Endodermal cell (in vitro differentiated cells): Measurements from ENCODE around the gene ADCY2. TPM values are rescaled to one million over a fixed set of nuclear protein-coding genes. Genes with fewer than 3 reads are reported as not detected.

ENCODE experiments used
- DNase-seq: peaks from one replicate; pipeline ENCODE4 v3.0.0-alpha.2; 2017
- H3K27ac ChIP-seq: 2 replicates; pipeline ENCODE4 v1.5.1; 2013; ENCODE audit warnings: mild to moderate bottlenecking, low read depth, low read length, moderate library complexity
- H3K27me3 ChIP-seq: 2 replicates; pipeline ENCODE4 v1.6.1; 2013; ENCODE audit warnings: mild to moderate bottlenecking, low read length, moderate library complexity; ENCODE audit not compliant: insufficient read depth, control insufficient read depth, poor library complexity, severe bottlenecking
- H3K36me3 ChIP-seq: 2 replicates; pipeline ENCODE4 v1.7.0; 2013; ENCODE audit warnings: mild to moderate bottlenecking, low read length, moderate library complexity; ENCODE audit not compliant: control insufficient read depth, insufficient read depth
- H3K4me1 ChIP-seq: one replicate; pipeline ENCODE4 v1.7.0; 2013; ENCODE audit warnings: low read length; ENCODE audit not compliant: control insufficient read depth, insufficient read depth
- H3K4me3 ChIP-seq: 2 replicates; pipeline ENCODE4 v1.5.1; 2013; ENCODE audit warnings: mild to moderate bottlenecking, low read length, moderate library complexity
- H3K9ac ChIP-seq: 2 replicates; pipeline ENCODE4 v1.6.1; 2013; ENCODE audit warnings: mild to moderate bottlenecking, low read length, moderate library complexity; ENCODE audit not compliant: poor library complexity, severe bottlenecking; ENCODE audit errors: extremely low read depth
- H3K9me3 ChIP-seq: 2 replicates; pipeline ENCODE4 v1.6.1; 2013; ENCODE audit warnings: mild to moderate bottlenecking, low read length, moderate library complexity; ENCODE audit not compliant: control insufficient read depth
- H3K27ac Mint-ChIP-seq: 2 replicates; pipeline ENCODE4 v1.8.0; 2020; ENCODE audit warnings: mixed read lengths
- H3K27me3 Mint-ChIP-seq: 2 replicates; pipeline ENCODE4 v1.8.0; 2021; ENCODE audit warnings: mild to moderate bottlenecking, mixed read lengths; ENCODE audit not compliant: insufficient read depth
- H3K36me3 Mint-ChIP-seq: 2 replicates; pipeline ENCODE4 v1.8.0; 2020; ENCODE audit warnings: low read depth, mixed read lengths
- H3K4me1 Mint-ChIP-seq: 2 replicates; pipeline ENCODE4 v1.8.0; 2020; ENCODE audit warnings: mixed read lengths
- H3K4me3 Mint-ChIP-seq: 2 replicates; pipeline ENCODE4 v1.8.0; 2020; ENCODE audit warnings: mild to moderate bottlenecking, moderate library complexity, mixed read lengths
- H3K9me3 Mint-ChIP-seq: 2 replicates; pipeline ENCODE4 v1.8.0; 2020; ENCODE audit warnings: mild to moderate bottlenecking, mixed read lengths
- WGBS, 2 experiments: methylation state at CpG; one replicate each; pipeline versions ENCODE4 v1.1.5 to v1.1.7; 2013; ENCODE audit warnings: missing lambda C conversion rate in 2 of 2, mixed read lengths in 1 of 2; ENCODE audit not compliant: insufficient coverage in 1 of 2, insufficient read length in 1 of 2; 5-methylcytosine and 5-hydroxymethylcytosine counted together
- total RNA-seq, 2 donors: library from RNA; stranded (reverse); fragmentation: NEBNext Ultra II Directional in 1 of 2; extraction: Animal tissue kit (Norgen Biotek cat#: 25700) in 1 of 2; gene quantifications; 2 replicates in 1 of 2; 3 replicates in 1 of 2; pipeline ENCODE4 v1.2.1, GENCODE V29; 2021
- TF ChIP-seq, protein P1 (sequence below): fragments of 200-600 bp; sonication (generic); conservative IDR thresholded peaks from 2 replicates; pipeline ENCODE4 v1.5.0; 2021; ENCODE audit warnings: antibody characterized with exemption, mild to moderate bottlenecking

The ADCY2 gene
- total RNA-seq, 2 donors from 2014 or later = 61.5 to 63.2 TPM

- H3K27ac Mint-ChIP-seq = no peak overlapping the region
- Histone ChIP-seq H3K4me3 (no peak overlapping the region), H3K9me3 (no peaks in the 10 kb centered on the region), H3K4me1 (peaks cover 6% of the 10 kb centered on the region), H3K36me3 (no peaks in the 10 kb centered on the region), H3K9ac (no peak overlapping the region), H3K27ac (no peak overlapping the region), H3K27me3 (no peaks in the 10 kb centered on the region)
- H3K9me3 Mint-ChIP-seq = no peaks in the 10 kb centered on the region
- H3K4me3 Mint-ChIP-seq = no peak overlapping the region
- TF ChIP-seq, protein P1, sequence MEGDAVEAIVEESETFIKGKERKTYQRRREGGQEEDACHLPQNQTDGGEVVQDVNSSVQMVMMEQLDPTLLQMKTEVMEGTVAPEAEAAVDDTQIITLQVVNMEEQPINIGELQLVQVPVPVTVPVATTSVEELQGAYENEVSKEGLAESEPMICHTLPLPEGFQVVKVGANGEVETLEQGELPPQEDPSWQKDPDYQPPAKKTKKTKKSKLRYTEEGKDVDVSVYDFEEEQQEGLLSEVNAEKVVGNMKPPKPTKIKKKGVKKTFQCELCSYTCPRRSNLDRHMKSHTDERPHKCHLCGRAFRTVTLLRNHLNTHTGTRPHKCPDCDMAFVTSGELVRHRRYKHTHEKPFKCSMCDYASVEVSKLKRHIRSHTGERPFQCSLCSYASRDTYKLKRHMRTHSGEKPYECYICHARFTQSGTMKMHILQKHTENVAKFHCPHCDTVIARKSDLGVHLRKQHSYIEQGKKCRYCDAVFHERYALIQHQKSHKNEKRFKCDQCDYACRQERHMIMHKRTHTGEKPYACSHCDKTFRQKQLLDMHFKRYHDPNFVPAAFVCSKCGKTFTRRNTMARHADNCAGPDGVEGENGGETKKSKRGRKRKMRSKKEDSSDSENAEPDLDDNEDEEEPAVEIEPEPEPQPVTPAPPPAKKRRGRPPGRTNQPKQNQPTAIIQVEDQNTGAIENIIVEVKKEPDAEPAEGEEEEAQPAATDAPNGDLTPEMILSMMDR = no peak
- WGBS, 2 experiments = 81 to 93% methylated on average over 2 of the region's 2 CpGs
- H3K27me3 Mint-ChIP-seq = no peaks in the 10 kb centered on the region
- no peak for DNase-seq
- peaks cover 10% of the 10 kb centered on the region for H3K36me3 Mint-ChIP-seq
- H3K4me1 Mint-ChIP-seq = peaks cover 18% of the 10 kb centered on the region
These were observed 268.3 kb downstream of the ADCY2 start for GRCh38 chr5:7664208-7664607.

- H3K9ac ChIP-seq = no peak overlapping the region
- no peak for DNase-seq
- H3K36me3 Mint-ChIP-seq = peaks cover 19% of the 10 kb centered on the region
These were observed 271.4 kb downstream of the ADCY2 start for GRCh38 chr5:7667216-7667767.

GRCh38 chr5:7668161-7668560, 272.2 kb downstream of the ADCY2 start:
- Histone ChIP-seq H3K4me1 (no peaks in the 10 kb centered on the region), H3K9ac (no peak overlapping the region)
- TF ChIP-seq, protein P1 = no peak

More at GRCh38 chr5:7667216-7667767, 271.4 kb downstream of the ADCY2 start:
- H3K4me1 ChIP-seq = no peaks in the 10 kb centered on the region
- no peak overlapping the region for H3K4me3 ChIP-seq
- 93 to 94% methylated on average over 2 to 5 of the region's 5 CpGs for WGBS, 2 experiments
- no peaks in the 10 kb centered on the region for H3K27me3 ChIP-seq
- H3K4me3 Mint-ChIP-seq = no peak overlapping the region
- peaks cover 10% of the 10 kb centered on the region for H3K9me3 ChIP-seq
- H3K27me3 Mint-ChIP-seq = no peaks in the 10 kb centered on the region
- no peak overlapping the region for H3K27ac Mint-ChIP-seq
- H3K27ac ChIP-seq = no peak overlapping the region
- H3K9me3 Mint-ChIP-seq = peaks cover 3% of the 10 kb centered on the region
- TF ChIP-seq, protein P1 = no peak
- H3K4me1 Mint-ChIP-seq = peaks cover 4% of the 10 kb centered on the region
- no peaks in the 10 kb centered on the region for H3K36me3 ChIP-seq

More at GRCh38 chr5:7668161-7668560, 272.2 kb downstream of the ADCY2 start:
- Histone ChIP-seq H3K27ac (no peak overlapping the region), H3K27me3 (no peaks in the 10 kb centered on the region), H3K4me3 (no peak overlapping the region), H3K36me3 (no peaks in the 10 kb centered on the region), H3K9me3 (peaks cover 10% of the 10 kb centered on the region)
- H3K36me3 Mint-ChIP-seq = peaks cover 19% of the 10 kb centered on the region
- no peak for DNase-seq
- 80 to 91% methylated on average over 1 of the region's 1 CpG for WGBS, 2 experiments
- H3K4me1 Mint-ChIP-seq = peaks cover 4% of the 10 kb centered on the region
- peaks cover 3% of the 10 kb centered on the region for H3K9me3 Mint-ChIP-seq
- no peak overlapping the region for H3K4me3 Mint-ChIP-seq
- no peaks in the 10 kb centered on the region for H3K27me3 Mint-ChIP-seq
- H3K27ac Mint-ChIP-seq = no peak overlapping the region
